Putamen (tissue), 1 donor: ENCODE measurements around the gene RILPL2.
"Not testable (repeated sequence)": the region's sequence is repeated elsewhere in the genome, so short reads cannot be mapped to it uniquely, and the experiment has no call there.

Experiments used
- DNase-seq: peaks from one replicate; pipeline ENCODE4 v3.0.0-alpha.2; 2016; ENCODE audit warnings: low spot score

Gene RILPL2

GRCh38 chr12:123382684-123383083 lies 53.8 kb downstream of the RILPL2 start:
- DNase-seq: no peak

GRCh38 chr12:123379391-123379790 lies 57.1 kb downstream of the RILPL2 start:
- DNase-seq: no peak

GRCh38 chr12:123372415-123372814 lies 64.1 kb downstream of the RILPL2 start:
- not testable (repeated sequence) for DNase-seq

- DNase-seq: not testable (repeated sequence)
Observed at GRCh38 chr12:123371667-123372368, 64.7 kb downstream of the RILPL2 start.

- no peak for DNase-seq
Observed at GRCh38 chr12:123369229-123369628, 67.3 kb downstream of the RILPL2 start.

- not testable (repeated sequence) for DNase-seq
Observed at GRCh38 chr12:123368431-123368830, 68.1 kb downstream of the RILPL2 start.

- DNase-seq: no peak
Observed at GRCh38 chr12:123367511-123367910, 69.0 kb downstream of the RILPL2 start.
